ENCODE data around the gene PACRGL. TPM values are rescaled to one million over a fixed set of nuclear protein-coding genes. Genes with fewer than 3 reads are reported as not detected.

Gene PACRGL
- total and polyA plus RNA-seq, 9 of the 15 experiments (the other 6 are each of a cell fraction or from before 2014, with no cell fraction given), result 6.6 to 55.0 (median 27.5) TPM

DNA sequence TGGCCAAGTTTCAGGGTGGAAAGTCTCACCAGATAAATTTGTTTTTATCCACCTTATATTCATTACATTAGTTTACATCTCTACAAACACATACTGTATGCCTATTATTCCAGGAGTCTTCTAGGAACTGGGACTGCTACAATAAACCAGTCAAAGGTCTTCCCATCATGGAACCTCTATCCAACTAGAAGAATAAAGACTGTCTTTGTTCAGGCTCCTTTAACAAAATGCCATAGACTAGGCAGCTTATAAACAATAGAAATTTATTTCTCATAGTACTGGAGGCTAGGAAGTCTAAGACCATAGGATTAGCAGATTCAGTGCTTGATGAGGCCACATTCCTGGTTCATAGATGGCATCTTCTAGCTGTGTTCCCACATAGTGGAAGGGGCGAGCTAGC, 61.6 kb downstream of the PACRGL start (continued):
- TF ChIP-seq HOMEZ (CRISPR knock-in tag; IDR thresholded peaks at IDR 0.05) (no peak), ARID1B (IDR thresholded peaks at IDR 0.05) (no peak), POLR3G (IDR thresholded peaks at IDR 0.05; ENCODE audit: extremely low read depth, insufficient read length, insufficient replicate concordance) (no peak), SMC3 (conservative IDR thresholded peaks at IDR 0.05; ENCODE audit: insufficient read depth, low read depth, low read length) (no peak), ZNF347 (CRISPR knock-in tag; IDR thresholded peaks at IDR 0.05; ENCODE audit: low read depth) (no peak), RAD21 (CRISPR knock-in tag; conservative IDR thresholded peaks at IDR 0.05 in 1 of 2, IDR thresholded peaks at IDR 0.05 in 1 of 2) (no peak), ELF4 (CRISPR knock-in tag; IDR thresholded peaks at IDR 0.05) (no peak)
- TF ChIP-seq, protein P1, sequence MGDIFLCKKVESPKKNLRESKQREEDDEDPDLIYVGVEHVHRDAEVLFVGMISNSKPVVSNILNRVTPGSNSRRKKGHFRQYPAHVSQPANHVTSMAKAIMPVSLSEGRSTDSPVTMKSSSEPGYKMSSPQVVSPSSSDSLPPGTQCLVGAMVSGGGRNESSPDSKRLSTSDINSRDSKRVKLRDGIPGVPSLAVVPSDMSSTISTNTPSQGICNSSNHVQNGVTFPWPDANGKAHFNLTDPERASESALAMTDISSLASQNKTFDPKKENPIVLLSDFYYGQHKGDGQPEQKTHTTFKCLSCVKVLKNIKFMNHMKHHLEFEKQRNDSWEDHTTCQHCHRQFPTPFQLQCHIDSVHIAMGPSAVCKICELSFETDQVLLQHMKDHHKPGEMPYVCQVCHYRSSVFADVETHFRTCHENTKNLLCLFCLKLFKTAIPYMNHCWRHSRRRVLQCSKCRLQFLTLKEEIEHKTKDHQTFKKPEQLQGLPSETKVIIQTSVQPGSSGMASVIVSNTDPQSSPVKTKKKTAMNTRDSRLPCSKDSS (IDR thresholded peaks at IDR 0.05; ENCODE audit: low read depth, partially characterized antibody), result no peak
